Activated T-helper 2 cell treated with anti-CD3 and anti-CD28 coated beads, Interferon-gamma antibody, Interleukin-2, Interleukin-4, amounts not matched to agents 10 μg/mL and 5 μg/mL and 100 μg/mL, durations not matched to agents 14 hours and 24 hours and 36 hours (primary cell): ENCODE results near the gene MAP2K1. TPM values are rescaled to one million over a fixed set of nuclear protein-coding genes. Genes with fewer than 3 reads are reported as not detected.
"Not testable (repeated sequence)": the region's sequence is repeated elsewhere in the genome, so short reads cannot be mapped to it uniquely, and the experiment has no call there.

Source experiments
- DNase-seq: peaks from one replicate; pipeline ENCODE4 v3.0.0; 2021; ENCODE audit warnings: low spot score
- H3K27ac Mint-ChIP-seq: one replicate; pipeline ENCODE4 v1.8.0; 2021; ENCODE audit warnings: mixed read lengths
- H3K27me3 Mint-ChIP-seq: one replicate; pipeline ENCODE4 v1.8.0; 2021; ENCODE audit warnings: low read depth, mixed read lengths
- H3K36me3 Mint-ChIP-seq: one replicate; pipeline ENCODE4 v1.8.0; 2021; ENCODE audit warnings: low read depth, mixed read lengths
- H3K4me1 Mint-ChIP-seq: one replicate; pipeline ENCODE4 v1.8.0; 2021; ENCODE audit warnings: low read depth, mixed read lengths
- H3K4me3 Mint-ChIP-seq: one replicate; pipeline ENCODE4 v1.8.0; 2021; ENCODE audit warnings: low read depth, mild to moderate bottlenecking, moderate library complexity, mixed read lengths
- H3K9me3 Mint-ChIP-seq: one replicate; pipeline ENCODE4 v1.8.0; 2021; ENCODE audit warnings: mixed read lengths
- intact Hi-C: fragments of 100-400 bp; cut with micrococcal nuclease; formaldehyde crosslinking; loops from one replicate; pipeline ENCODE4 v1.15.1; 2023
- total RNA-seq: library from RNA; stranded (reverse); gene quantifications from 2 replicates; pipeline ENCODE4 v1.2.3, GENCODE V29; 2022

Gene MAP2K1
- total RNA-seq, 1 donor from 2014 or later: 111 TPM

DNA sequence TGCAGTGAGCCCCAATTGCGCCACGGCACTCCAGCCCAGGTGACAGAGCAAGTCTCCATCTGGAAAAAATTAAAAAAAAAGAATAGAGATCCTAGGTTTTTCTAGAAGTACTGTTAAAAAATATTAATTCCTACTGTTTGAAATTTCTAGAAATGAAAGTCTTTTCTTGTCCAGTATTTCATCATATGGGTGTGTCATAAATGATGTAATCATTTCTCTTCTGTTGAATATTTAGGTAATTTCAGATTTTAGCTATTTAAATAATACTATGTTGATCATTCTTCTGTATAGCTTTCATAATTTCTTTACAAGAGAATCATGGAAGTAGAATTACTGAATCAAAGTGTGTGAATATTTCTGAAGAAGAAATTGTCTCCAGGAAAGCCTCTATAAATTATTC is 5.3 kb upstream of the MAP2K1 start:
- H3K36me3 Mint-ChIP-seq: peaks cover 10% of the 10 kb centered on the region
- H3K9me3 Mint-ChIP-seq, H3K4me1 Mint-ChIP-seq, intact Hi-C loops, DNase-seq, H3K27ac Mint-ChIP-seq, H3K27me3 Mint-ChIP-seq, H3K4me3 Mint-ChIP-seq: not testable (repeated sequence)

DNA sequence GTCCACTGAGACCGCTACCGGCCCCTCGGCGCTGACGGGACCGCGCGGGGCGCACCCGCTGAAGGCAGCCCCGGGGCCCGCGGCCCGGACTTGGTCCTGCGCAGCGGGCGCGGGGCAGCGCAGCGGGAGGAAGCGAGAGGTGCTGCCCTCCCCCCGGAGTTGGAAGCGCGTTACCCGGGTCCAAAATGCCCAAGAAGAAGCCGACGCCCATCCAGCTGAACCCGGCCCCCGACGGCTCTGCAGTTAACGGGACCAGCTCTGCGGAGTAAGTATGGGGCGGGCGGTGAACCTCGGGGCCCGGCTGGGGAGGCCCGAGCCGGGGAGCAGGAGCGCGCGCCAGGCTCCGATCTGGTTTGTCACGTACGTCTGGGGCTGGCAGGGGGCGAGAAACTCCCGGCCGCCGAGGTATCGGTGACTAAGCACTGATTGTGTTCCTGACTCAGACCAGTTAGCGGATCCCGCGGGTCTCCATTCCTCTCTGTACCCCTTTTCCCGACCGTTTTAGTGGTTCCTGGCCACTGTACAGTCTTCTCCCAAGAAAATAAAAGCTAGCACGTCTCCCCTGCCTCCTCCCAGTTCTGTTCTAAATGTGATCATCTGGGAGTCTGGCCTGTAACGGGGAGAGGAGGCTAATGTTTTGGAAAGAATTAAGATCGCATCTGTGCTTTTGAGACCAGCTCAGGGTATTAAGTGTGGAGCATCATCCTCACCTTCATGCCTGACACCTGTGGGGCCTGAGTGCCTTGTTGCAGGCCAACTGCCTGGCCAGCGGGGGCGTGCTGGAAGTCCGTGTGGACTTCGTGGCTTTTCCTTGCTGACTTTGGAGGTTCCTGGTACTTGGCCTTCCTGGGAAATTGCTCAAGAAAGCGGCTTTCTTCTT is 691 bp downstream of the MAP2K1 start:
- peak; percentile 51 for DNase-seq
- Mint-ChIP-seq H3K36me3 (peaks cover 41% of the 10 kb centered on the region), H3K27ac (peak overlapping the region; percentile 90), H3K4me3 (peak overlapping the region; percentile 97), H3K9me3 (no peaks in the 10 kb centered on the region), H3K4me1 (peaks cover 47% of the 10 kb centered on the region), H3K27me3 (no peaks in the 10 kb centered on the region)
- intact Hi-C loops: loop anchor here (2.0 kb wide), 1 partner anchor 13 kb away; no protein-coding TSS in a partner anchor

DNA sequence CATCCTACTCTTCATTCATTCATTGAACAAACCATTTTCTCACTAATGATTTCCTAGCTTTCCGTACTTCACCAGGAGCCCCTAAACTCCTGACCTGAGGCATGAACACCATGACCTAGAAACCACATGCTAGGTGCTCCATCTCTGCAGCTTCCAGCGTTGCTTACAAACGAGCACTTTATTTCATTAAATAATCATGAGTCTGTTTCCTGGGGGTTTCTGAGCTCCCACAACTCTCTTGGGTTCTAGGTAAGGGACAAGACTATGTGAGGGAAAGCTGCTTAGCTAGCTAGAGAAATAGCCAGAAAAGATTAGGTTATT is 1.3 kb downstream of the MAP2K1 start:
- Mint-ChIP-seq H3K4me1 (peaks cover 50% of the 10 kb centered on the region), H3K27me3 (no peaks in the 10 kb centered on the region), H3K4me3 (peak overlapping the region; percentile 97), H3K36me3 (peaks cover 44% of the 10 kb centered on the region), H3K9me3 (no peaks in the 10 kb centered on the region), H3K27ac (peak overlapping the region; percentile 90)
- intact Hi-C loops: no loop called here
- DNase-seq: no peak

DNA sequence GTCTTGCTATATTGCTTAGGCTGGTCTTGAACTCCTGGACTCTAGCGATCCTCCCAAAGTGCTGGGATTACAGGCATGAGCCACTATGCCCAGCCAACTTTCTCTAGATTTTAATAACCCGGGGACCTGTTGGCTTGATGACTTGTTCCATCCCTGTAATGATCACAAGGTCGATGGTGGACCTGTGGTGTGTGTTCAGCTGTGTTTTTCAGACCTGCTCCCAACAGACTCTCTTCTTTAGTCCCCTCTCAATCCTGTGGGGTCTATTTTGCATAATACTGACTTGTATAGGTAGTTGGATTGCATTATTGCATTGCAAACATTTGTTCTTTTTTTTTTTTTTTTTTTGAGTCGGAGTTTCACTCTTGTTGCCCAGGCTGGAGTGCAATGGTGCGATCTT is 1.9 kb downstream of the MAP2K1 start:
- no peak for DNase-seq
- Mint-ChIP-seq H3K36me3 (peaks cover 47% of the 10 kb centered on the region), H3K4me3 (peak overlapping the region; percentile 97), H3K27me3 (no peaks in the 10 kb centered on the region), H3K27ac (no peak overlapping the region), H3K4me1 (peaks cover 55% of the 10 kb centered on the region), H3K9me3 (no peaks in the 10 kb centered on the region)
- intact Hi-C loops: no loop called here

DNA sequence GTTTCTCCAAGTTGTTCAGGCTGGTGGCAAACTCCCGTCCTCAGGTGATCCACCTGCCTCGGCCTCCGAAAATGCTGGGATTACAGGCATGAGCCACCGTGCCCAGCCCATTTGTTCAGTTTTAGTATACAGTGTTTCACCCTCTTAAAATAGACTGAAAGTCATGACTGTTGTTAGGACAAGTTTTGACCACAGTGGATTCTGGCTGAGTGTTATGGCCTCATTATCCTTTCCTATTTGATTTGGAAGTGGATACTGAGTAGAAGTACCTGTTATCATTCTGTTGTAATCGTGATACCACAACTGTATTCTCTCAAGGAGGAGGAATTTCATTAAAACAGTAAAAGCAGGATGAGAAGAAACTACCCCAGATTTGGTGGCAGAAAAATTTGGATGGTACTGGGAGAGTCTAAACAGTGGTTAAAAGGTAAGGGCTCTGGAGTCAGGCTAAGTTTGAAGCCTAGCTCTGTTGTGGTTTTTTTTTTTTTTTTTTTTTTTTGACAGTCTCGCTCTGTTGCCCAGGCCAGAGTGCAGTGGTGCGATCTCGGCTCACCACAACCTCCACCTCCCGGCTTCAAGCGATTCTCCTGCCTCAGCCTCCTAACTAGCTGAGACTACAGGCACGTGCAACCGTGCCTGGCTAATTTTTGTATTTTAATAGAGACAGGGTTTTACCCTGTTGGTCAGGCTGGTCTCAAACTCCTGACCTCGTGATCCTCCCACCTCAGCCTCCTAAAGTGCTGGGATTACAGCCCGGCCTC is 2.6 kb downstream of the MAP2K1 start:
- Mint-ChIP-seq H3K4me1 (peaks cover 62% of the 10 kb centered on the region), H3K36me3 (peaks cover 50% of the 10 kb centered on the region), H3K27ac (peak overlapping the region; percentile 76), H3K4me3 (peak overlapping the region; percentile 97), H3K27me3 (no peaks in the 10 kb centered on the region), H3K9me3 (no peaks in the 10 kb centered on the region)
- intact Hi-C loops: no loop called here
- DNase-seq: peak; percentile 25

GRCh38 chr15:66389859-66390381 is 3.2 kb downstream of the MAP2K1 start:
- no peaks in the 10 kb centered on the region for H3K27me3 Mint-ChIP-seq
- DNase-seq: no peak
- H3K36me3 Mint-ChIP-seq: peaks cover 54% of the 10 kb centered on the region
- H3K9me3 Mint-ChIP-seq: no peaks in the 10 kb centered on the region
- peak overlapping the region; percentile 40 for H3K4me3 Mint-ChIP-seq
- H3K27ac Mint-ChIP-seq: peak overlapping the region; percentile 76
- intact Hi-C loops: loop anchor here (1.0 kb wide), 1 partner anchor 11 kb away; no protein-coding TSS in a partner anchor
- H3K4me1 Mint-ChIP-seq: peaks cover 66% of the 10 kb centered on the region

GRCh38 chr15:66390678-66391077 is 4.0 kb downstream of the MAP2K1 start:
- peak overlapping the region; percentile 76 for H3K27ac Mint-ChIP-seq
- no peaks in the 10 kb centered on the region for H3K9me3 Mint-ChIP-seq
- H3K4me3 Mint-ChIP-seq: peak overlapping the region; percentile 40
- H3K4me1 Mint-ChIP-seq: peaks cover 68% of the 10 kb centered on the region
- peak; percentile 24 for DNase-seq
- no peaks in the 10 kb centered on the region for H3K27me3 Mint-ChIP-seq
- intact Hi-C loops: loop anchor here (1.0 kb wide), 1 partner anchor 11 kb away; no protein-coding TSS in a partner anchor
- H3K36me3 Mint-ChIP-seq: peaks cover 59% of the 10 kb centered on the region

- intact Hi-C loops, H3K27me3 Mint-ChIP-seq, H3K4me3 Mint-ChIP-seq, DNase-seq, H3K9me3 Mint-ChIP-seq, H3K27ac Mint-ChIP-seq: not testable (repeated sequence)
- Mint-ChIP-seq H3K4me1 (peaks cover 67% of the 10 kb centered on the region), H3K36me3 (peaks cover 71% of the 10 kb centered on the region)
Measured at GRCh38 chr15:66393037-66393436, 6.3 kb downstream of the MAP2K1 start.

DNA sequence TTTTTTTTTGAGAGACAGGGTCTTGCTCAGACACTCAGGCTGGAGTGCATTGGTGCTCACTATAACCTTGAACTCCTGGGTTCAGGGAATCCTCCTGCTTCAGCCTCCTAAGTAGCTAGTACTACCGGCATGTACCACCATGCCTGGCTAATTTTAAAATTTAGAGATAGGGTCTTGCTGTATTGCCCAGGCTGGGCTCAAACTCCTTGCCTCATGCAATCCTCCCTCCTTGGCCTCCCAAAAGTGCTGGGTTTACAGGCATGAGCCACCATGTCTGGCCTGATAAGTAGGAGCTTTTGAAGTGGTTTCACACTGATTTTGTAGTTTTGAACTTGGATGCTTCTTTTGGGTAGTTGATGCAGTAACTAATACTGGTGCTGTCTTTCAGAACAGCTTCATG is 7.8 kb downstream of the MAP2K1 start:
- Mint-ChIP-seq H3K4me3 (no peak overlapping the region), H3K27me3 (no peaks in the 10 kb centered on the region), H3K4me1 (peaks cover 63% of the 10 kb centered on the region), H3K9me3 (no peaks in the 10 kb centered on the region), H3K36me3 (peaks cover 78% of the 10 kb centered on the region), H3K27ac (no peak overlapping the region)
- no peak for DNase-seq
- intact Hi-C loops: no loop called here

DNA sequence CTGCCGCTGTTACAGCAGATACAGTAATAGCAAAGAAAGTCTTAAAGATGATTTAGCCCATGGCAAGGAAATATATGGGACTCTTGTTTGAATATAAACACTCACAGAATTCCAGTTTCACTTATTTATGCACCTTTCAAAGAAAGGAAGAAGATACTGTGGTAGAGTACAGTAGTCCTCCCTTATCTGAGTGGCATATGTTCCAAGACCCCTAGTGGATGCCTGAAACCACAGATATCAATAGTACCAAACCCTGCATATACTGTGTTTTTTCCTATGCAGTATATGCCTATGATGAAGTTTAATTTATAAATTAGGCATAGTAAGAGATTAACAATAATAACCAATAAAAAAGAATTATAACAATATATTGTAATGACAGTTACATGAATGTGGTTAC is 8.2 kb downstream of the MAP2K1 start:
- H3K36me3 Mint-ChIP-seq: peaks cover 76% of the 10 kb centered on the region
- intact Hi-C loops: no loop called here
- no peak overlapping the region for H3K27ac Mint-ChIP-seq
- H3K27me3 Mint-ChIP-seq: no peaks in the 10 kb centered on the region
- H3K4me3 Mint-ChIP-seq: no peak overlapping the region
- H3K4me1 Mint-ChIP-seq: peaks cover 61% of the 10 kb centered on the region
- H3K9me3 Mint-ChIP-seq: no peaks in the 10 kb centered on the region
- no peak for DNase-seq

DNA sequence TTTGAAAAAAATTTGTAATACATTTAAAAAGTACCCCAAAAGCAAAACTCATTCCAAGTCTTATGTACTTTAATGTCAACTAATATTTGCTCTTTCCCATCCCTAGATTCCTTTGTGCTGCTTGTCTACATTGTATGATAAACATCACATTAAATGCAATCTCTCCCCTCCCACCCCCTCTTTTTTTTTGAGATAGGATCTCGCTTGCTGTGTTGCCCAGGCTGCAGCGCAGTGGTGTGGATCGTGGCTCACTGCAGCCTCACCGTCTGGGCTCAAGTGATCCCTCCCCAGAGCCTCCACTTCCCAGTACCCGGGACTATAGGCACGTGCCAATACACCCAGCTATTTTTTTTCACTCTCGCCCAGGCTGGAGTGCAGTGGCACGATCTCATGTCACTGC is 12.6 kb downstream of the MAP2K1 start:
- H3K36me3 Mint-ChIP-seq: peaks cover 64% of the 10 kb centered on the region
- intact Hi-C loops: no loop called here

GRCh38 chr15:66400351-66400774 is 13.7 kb downstream of the MAP2K1 start:
- Mint-ChIP-seq H3K36me3 (peaks cover 59% of the 10 kb centered on the region), H3K27me3 (no peaks in the 10 kb centered on the region), H3K27ac (peak overlapping the region; percentile 26), H3K9me3 (no peaks in the 10 kb centered on the region), H3K4me3 (no peak overlapping the region), H3K4me1 (peaks cover 62% of the 10 kb centered on the region)
- no peak for DNase-seq
- intact Hi-C loops: loop anchor here (2.0 kb wide), 1 partner anchor 14 kb away; the partner anchor contains the start of gene MAP2K1

More for the DNA sequence above, 12.6 kb downstream of the MAP2K1 start:
- no peaks in the 10 kb centered on the region for H3K9me3 Mint-ChIP-seq
- no peak overlapping the region for H3K4me3 Mint-ChIP-seq
- no peak for DNase-seq
- H3K4me1 Mint-ChIP-seq: peaks cover 65% of the 10 kb centered on the region
- no peaks in the 10 kb centered on the region for H3K27me3 Mint-ChIP-seq
- H3K27ac Mint-ChIP-seq: no peak overlapping the region
